ENCODE results near the gene SMG5.

SMG5 gene

DNA sequence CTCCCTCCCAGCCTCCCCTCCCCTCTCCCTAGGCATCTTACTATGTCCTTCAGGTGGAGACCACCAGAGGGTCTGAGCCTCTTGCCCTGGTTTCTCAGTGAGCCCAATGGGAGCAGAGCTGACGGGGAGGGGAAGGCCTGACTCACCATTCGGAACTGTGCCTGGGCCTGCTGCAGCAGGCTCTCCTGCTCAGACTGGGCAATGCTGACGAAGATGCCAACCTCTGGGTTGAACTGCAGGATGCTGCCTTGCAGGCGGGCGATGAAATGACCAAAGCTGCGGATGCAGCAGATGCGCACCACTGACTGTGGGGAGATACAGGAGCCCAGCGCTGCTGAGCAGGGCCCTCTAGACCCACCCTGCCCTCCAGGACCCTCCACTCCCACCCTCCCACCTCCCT is 23.8 kb downstream of the SMG5 start:
- DNase-seq (ENCODE audit: extremely low read depth, insufficient read length): no peak
- TF ChIP-seq, protein P1, sequence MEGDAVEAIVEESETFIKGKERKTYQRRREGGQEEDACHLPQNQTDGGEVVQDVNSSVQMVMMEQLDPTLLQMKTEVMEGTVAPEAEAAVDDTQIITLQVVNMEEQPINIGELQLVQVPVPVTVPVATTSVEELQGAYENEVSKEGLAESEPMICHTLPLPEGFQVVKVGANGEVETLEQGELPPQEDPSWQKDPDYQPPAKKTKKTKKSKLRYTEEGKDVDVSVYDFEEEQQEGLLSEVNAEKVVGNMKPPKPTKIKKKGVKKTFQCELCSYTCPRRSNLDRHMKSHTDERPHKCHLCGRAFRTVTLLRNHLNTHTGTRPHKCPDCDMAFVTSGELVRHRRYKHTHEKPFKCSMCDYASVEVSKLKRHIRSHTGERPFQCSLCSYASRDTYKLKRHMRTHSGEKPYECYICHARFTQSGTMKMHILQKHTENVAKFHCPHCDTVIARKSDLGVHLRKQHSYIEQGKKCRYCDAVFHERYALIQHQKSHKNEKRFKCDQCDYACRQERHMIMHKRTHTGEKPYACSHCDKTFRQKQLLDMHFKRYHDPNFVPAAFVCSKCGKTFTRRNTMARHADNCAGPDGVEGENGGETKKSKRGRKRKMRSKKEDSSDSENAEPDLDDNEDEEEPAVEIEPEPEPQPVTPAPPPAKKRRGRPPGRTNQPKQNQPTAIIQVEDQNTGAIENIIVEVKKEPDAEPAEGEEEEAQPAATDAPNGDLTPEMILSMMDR (IDR thresholded peaks at IDR 0.05; ENCODE audit: insufficient read depth, low read length, poor library complexity, severe bottlenecking): no peak
- Histone ChIP-seq H3K27me3 (replicated peaks; ENCODE audit: control insufficient read depth, insufficient read depth, low read length) (no peaks in the 10 kb centered on the region), H3K36me3 (ENCODE audit: control insufficient read depth, insufficient read depth, low read length) (peaks cover 49% of the 10 kb centered on the region), H3K4me3 (replicated peaks; ENCODE audit: low read depth, low read length) (no peak overlapping the region)

DNA sequence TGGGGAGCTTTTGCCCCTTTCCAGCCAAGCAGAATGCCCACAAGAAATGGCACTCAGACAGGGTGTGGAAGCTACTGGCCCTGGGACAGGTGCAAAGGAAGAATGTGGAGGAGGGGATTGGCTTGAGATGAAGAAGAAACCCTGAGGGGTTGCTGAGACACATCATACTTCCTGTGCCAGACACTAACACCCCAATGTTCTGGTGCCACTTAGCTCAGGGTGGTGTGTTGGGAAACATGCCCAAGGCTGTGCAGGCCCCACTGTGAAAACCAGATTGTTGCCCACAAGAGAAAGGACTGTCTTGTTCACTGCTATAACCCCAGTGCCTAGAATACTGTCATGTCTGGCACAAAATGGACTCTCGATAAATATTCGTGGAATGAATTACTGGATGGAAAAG is 24.9 kb downstream of the SMG5 start:
- Histone ChIP-seq H3K36me3 (ENCODE audit: control insufficient read depth, insufficient read depth, low read length) (peaks cover 50% of the 10 kb centered on the region), H3K27me3 (replicated peaks; ENCODE audit: control insufficient read depth, insufficient read depth, low read length) (no peaks in the 10 kb centered on the region), H3K4me3 (replicated peaks; ENCODE audit: low read depth, low read length) (no peak overlapping the region)
- TF ChIP-seq, protein P1 (IDR thresholded peaks at IDR 0.05; ENCODE audit: insufficient read depth, low read length, poor library complexity, severe bottlenecking): no peak
- DNase-seq (ENCODE audit: extremely low read depth, insufficient read length): no peak

DNA sequence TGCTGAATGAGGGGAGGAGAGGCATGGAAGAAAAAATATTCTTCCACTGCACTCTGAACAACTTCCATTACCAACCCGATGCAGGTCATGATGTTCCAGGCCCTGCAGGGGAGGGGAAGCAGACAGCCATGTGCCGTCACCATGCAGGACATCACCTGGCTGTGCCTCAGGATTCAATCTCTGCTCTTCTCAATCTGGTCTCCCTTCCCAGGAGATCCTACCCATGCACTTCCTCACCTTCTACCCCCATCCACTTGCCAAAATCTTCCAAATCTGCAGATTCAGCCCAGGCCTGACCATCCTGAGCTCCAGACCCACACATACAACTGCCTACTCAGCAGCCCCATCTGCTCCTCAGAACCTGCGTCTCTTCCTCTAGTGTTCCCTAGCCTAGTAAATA is 29.0 kb downstream of the SMG5 start:
- no peak for DNase-seq (ENCODE audit: extremely low read depth, insufficient read length)
- Histone ChIP-seq H3K36me3 (ENCODE audit: control insufficient read depth, insufficient read depth, low read length) (peaks cover 55% of the 10 kb centered on the region), H3K27me3 (replicated peaks; ENCODE audit: control insufficient read depth, insufficient read depth, low read length) (no peaks in the 10 kb centered on the region), H3K4me3 (replicated peaks; ENCODE audit: low read depth, low read length) (no peak overlapping the region)
- TF ChIP-seq, protein P1 (IDR thresholded peaks at IDR 0.05; ENCODE audit: insufficient read depth, low read length, poor library complexity, severe bottlenecking): no peak

DNA sequence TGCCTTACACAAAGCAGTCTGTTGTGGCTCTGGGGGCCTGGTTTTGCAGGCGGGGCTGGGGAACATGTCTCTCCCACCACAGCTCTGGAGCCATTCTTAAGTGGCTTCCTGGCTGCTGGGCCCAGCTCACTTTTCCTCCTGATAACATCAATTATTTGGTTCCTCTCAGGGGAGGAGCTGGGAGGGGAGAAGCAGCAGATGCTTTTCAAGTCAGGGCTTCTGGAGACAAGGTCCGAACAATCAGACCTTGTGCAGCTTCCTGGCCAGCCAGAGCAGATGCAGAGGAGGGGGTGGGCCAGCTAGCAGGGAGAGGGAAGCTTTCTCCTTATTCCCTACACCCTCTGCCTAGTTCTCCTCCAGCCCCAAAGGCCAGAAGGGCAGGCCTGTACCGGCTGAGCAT is 31.1 kb downstream of the SMG5 start:
- TF ChIP-seq, protein P1 (IDR thresholded peaks at IDR 0.05; ENCODE audit: insufficient read depth, low read length, poor library complexity, severe bottlenecking): no peak
- H3K36me3 ChIP-seq (ENCODE audit: control insufficient read depth, insufficient read depth, low read length): peaks cover 43% of the 10 kb centered on the region
- H3K4me3 ChIP-seq (replicated peaks; ENCODE audit: low read depth, low read length): no peak overlapping the region
- no peaks in the 10 kb centered on the region for H3K27me3 ChIP-seq (replicated peaks; ENCODE audit: control insufficient read depth, insufficient read depth, low read length)
- no peak for DNase-seq (ENCODE audit: extremely low read depth, insufficient read length)

DNA sequence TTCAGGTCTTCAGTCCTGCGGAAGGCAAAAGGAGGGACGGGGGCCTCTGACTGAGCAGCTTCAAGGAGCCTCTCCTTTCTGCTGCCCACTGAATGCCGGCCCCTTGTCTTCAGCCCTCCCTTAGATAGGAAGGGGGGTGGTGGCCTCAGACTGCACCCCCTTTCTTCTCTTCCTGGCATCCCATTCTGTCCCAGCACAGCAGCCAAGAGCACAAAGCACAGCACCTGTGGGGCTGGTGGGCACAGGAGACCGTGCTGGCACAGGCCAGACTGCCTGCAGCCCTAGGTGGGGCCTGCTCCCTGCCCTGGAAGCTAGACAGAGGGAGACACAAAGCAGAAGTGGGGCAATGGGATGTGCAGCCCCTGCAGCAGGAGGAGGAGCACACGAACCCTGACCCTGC is 33.0 kb downstream of the SMG5 start:
- TF ChIP-seq, protein P1 (IDR thresholded peaks at IDR 0.05; ENCODE audit: insufficient read depth, low read length, poor library complexity, severe bottlenecking): no peak
- Histone ChIP-seq H3K27me3 (replicated peaks; ENCODE audit: control insufficient read depth, insufficient read depth, low read length) (no peaks in the 10 kb centered on the region), H3K36me3 (ENCODE audit: control insufficient read depth, insufficient read depth, low read length) (peaks cover 41% of the 10 kb centered on the region), H3K4me3 (replicated peaks; ENCODE audit: low read depth, low read length) (no peak overlapping the region)
- no peak for DNase-seq (ENCODE audit: extremely low read depth, insufficient read length)

DNA sequence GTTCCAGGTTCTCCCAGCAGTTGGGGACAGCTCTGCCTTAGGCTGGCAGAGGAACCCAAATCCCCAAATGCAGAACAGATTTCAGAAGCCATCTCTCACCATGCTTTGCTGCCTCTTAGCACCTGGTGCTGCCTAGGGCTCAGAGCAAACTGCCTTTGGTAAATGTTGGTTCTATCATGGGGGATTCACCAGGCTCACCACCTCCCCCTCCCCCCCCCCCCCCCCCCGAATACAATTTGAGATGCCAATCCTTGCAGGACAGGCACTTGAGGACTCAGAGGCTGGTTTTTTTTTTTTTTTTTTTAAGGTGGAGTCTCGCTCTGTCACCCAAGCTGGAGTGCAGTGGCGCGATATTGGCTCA is 34.3 kb downstream of the SMG5 start:
- DNase-seq (ENCODE audit: extremely low read depth, insufficient read length): no peak
- Histone ChIP-seq H3K4me3 (replicated peaks; ENCODE audit: low read depth, low read length) (no peak overlapping the region), H3K27me3 (replicated peaks; ENCODE audit: control insufficient read depth, insufficient read depth, low read length) (no peaks in the 10 kb centered on the region), H3K36me3 (ENCODE audit: control insufficient read depth, insufficient read depth, low read length) (peaks cover 34% of the 10 kb centered on the region)
- TF ChIP-seq, protein P1 (IDR thresholded peaks at IDR 0.05; ENCODE audit: insufficient read depth, low read length, poor library complexity, severe bottlenecking): no peak
